Smooth muscle cell (in vitro differentiated cells): Measurements from ENCODE around the gene SLC22A23. TPM values are rescaled to one million over a fixed set of nuclear protein-coding genes. Genes with fewer than 3 reads are reported as not detected.

Source experiments
- DNase-seq: peaks from one replicate; lab custom pipeline; 2025; ENCODE audit not compliant: unreplicated experiment; lab: John Stamatoyannopoulos, UW
- H2AFZ ChIP-seq: fragments of 200-600 bp; sonication (generic); 2 replicates; pipeline ENCODE4 v1.6.0; 2016; ENCODE audit warnings: antibody characterized with exemption, low read depth, mild to moderate bottlenecking
- H3F3A ChIP-seq: fragments of 200-600 bp; sonication (generic); 2 replicates; pipeline ENCODE4 v1.6.0; 2017; ENCODE audit warnings: antibody characterized with exemption, low read depth
- H3K27ac ChIP-seq: fragments of 200-600 bp; sonication (generic); 2 replicates; pipeline ENCODE4 v1.5.1; 2016; ENCODE audit warnings: low read depth, mild to moderate bottlenecking
- H3K27me3 ChIP-seq: fragments of 200-600 bp; sonication (generic); 2 replicates; pipeline ENCODE4 v1.6.1; 2016; ENCODE audit warnings: low read depth, mild to moderate bottlenecking
- H3K36me3 ChIP-seq: fragments of 200-600 bp; sonication (generic); 2 replicates; pipeline ENCODE4 v1.5.1; 2016; ENCODE audit warnings: low read depth
- H3K4me1 ChIP-seq: fragments of 200-600 bp; sonication (generic); 2 replicates; pipeline ENCODE4 v1.5.1; 2016; ENCODE audit warnings: low read depth
- H3K4me2 ChIP-seq: fragments of 200-600 bp; sonication (generic); 2 replicates; pipeline ENCODE4 v1.6.0; 2016; ENCODE audit warnings: mild to moderate bottlenecking
- H3K4me3 ChIP-seq: fragments of 200-600 bp; sonication (generic); 2 replicates; pipeline ENCODE4 v1.5.1; 2016; ENCODE audit warnings: mild to moderate bottlenecking
- H3K79me2 ChIP-seq: fragments of 200-600 bp; sonication (generic); 2 replicates; pipeline ENCODE4 v1.6.0; 2016; ENCODE audit warnings: low read depth, mild to moderate bottlenecking
- H3K9ac ChIP-seq: fragments of 200-600 bp; sonication (generic); 2 replicates; pipeline ENCODE4 v1.6.0; 2016; ENCODE audit warnings: low read depth
- H3K9me3 ChIP-seq: fragments of 200-600 bp; sonication (generic); replicated peaks from 2 replicates; pipeline ENCODE4 v1.5.1; 2016; ENCODE audit warnings: low read depth
- H4K20me1 ChIP-seq: fragments of 200-600 bp; sonication (generic); 2 replicates; pipeline ENCODE4 v1.6.0; 2016; ENCODE audit warnings: low read depth
- WGBS: methylation state at CpG from one replicate; pipeline ENCODE4 v1.1.7; 2016; ENCODE audit warnings: low lambda C conversion rate; 5-methylcytosine and 5-hydroxymethylcytosine counted together
- polyA plus RNA-seq: library from polyadenylated mRNA; unstranded; fragments of >200 nt; fragmentation: Nextera tagmentation; extraction: Ambion mirVana; gene quantifications from 2 replicates; pipeline ENCODE4 v1.2.1, GENCODE V29; 2016
- total RNA-seq: library from RNA; depleted of rRNA; stranded (reverse); fragments of >200 nt; gene quantifications from 2 replicates; pipeline ENCODE4 v1.2.3, GENCODE V29; 2014
- TF ChIP-seq, protein P1 (sequence below): fragments of 200-600 bp; sonication (generic); IDR thresholded peaks from 2 replicates; pipeline ENCODE4 v1.5.1; 2017; ENCODE audit warnings: borderline replicate concordance, mild to moderate bottlenecking, antibody characterized with exemption; ENCODE audit not compliant: insufficient read depth, poor library complexity, severe bottlenecking

SLC22A23 gene
- total and polyA plus RNA-seq, 2 experiments from 2014 or later: 1.6 to 3.8 TPM

DNA sequence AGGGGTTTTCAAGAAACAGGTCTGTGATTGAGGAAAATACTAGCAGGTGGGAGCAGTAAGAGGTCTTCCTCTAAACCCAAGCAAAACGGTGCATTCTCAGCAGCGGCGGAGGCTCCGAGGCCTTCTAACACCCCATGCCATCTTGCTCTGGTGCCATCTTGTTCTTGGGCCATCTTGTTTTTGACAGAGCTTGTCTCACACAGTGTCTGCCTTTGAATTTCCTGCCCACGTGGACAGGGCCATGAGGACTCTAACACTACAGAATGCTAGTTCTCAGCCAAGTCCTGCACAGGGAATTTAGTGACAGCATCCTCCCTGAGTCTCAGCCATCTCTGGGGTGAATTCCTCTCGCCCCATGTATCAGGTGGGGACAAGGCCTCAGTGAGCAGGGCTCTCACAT lies 121.7 kb downstream of the SLC22A23 start:
- no peak for DNase-seq
- Histone ChIP-seq H3K79me2 (no peaks in the 10 kb centered on the region), H3K27me3 (peaks cover 3% of the 10 kb centered on the region), H3K4me1 (peaks cover 23% of the 10 kb centered on the region), H3K4me2 (no peak overlapping the region), H3K27ac (no peak overlapping the region), H2AFZ (no peak overlapping the region), H3F3A (peaks cover 5% of the 10 kb centered on the region), H4K20me1 (no peaks in the 10 kb centered on the region), H3K9me3 (no peaks in the 10 kb centered on the region), H3K4me3 (no peak overlapping the region), H3K36me3 (no peaks in the 10 kb centered on the region), H3K9ac (no peak overlapping the region)
- WGBS: 96% methylated on average over 6 of the region's 6 CpGs
- TF ChIP-seq, protein P1, sequence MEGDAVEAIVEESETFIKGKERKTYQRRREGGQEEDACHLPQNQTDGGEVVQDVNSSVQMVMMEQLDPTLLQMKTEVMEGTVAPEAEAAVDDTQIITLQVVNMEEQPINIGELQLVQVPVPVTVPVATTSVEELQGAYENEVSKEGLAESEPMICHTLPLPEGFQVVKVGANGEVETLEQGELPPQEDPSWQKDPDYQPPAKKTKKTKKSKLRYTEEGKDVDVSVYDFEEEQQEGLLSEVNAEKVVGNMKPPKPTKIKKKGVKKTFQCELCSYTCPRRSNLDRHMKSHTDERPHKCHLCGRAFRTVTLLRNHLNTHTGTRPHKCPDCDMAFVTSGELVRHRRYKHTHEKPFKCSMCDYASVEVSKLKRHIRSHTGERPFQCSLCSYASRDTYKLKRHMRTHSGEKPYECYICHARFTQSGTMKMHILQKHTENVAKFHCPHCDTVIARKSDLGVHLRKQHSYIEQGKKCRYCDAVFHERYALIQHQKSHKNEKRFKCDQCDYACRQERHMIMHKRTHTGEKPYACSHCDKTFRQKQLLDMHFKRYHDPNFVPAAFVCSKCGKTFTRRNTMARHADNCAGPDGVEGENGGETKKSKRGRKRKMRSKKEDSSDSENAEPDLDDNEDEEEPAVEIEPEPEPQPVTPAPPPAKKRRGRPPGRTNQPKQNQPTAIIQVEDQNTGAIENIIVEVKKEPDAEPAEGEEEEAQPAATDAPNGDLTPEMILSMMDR: no peak

DNA sequence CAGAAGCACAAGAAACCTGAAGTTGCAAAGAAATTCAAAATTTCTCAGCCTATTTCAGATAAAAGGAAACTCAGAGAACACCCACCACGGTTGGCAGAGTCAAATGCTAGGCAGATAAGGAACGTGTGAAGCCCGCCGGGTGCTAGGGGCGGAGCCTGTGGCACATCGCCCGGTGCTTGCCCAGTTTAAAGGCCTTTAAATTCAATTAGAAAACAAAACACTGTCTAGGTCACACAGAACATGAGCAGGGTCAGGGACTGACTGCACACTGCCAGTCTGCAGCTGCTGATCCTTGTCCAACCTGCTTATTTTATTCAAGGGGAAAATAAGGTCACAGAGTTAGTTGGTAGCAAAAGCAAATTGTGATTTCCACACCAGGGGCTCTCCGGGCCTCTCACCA lies 122.3 kb downstream of the SLC22A23 start:
- Histone ChIP-seq H3F3A (no peaks in the 10 kb centered on the region), H3K27ac (no peak overlapping the region), H3K79me2 (no peaks in the 10 kb centered on the region), H3K9ac (no peak overlapping the region), H3K27me3 (peaks cover 3% of the 10 kb centered on the region), H3K4me1 (peaks cover 17% of the 10 kb centered on the region), H4K20me1 (no peaks in the 10 kb centered on the region), H3K36me3 (no peaks in the 10 kb centered on the region), H2AFZ (no peak overlapping the region), H3K4me3 (no peak overlapping the region), H3K9me3 (no peaks in the 10 kb centered on the region), H3K4me2 (no peak overlapping the region)
- DNase-seq: no peak
- TF ChIP-seq, protein P1: no peak
- WGBS: 72% methylated on average over 8 of the region's 8 CpGs

DNA sequence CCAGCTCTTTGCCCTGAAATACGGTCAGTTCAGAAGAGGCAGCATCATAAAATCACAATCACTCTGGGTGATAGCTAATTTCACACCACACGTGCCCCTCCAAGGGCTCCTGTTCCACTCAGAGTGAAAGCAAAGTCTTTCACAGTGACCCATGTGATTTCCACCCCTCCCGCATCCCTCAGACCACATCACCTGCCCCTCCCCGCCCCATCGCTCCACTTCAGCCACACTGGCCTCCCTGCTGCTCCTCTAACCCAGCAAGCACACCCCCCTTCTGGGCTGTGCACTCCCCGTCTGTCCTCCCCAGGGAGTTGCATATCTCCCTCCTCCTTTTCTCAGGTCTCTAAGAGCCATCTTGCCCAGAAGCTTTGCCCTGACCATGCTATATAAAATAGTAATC lies 123.6 kb downstream of the SLC22A23 start:
- H3K9ac ChIP-seq: no peak overlapping the region
- no peaks in the 10 kb centered on the region for H3K79me2 ChIP-seq
- DNase-seq: no peak
- H3K27me3 ChIP-seq: peaks cover 3% of the 10 kb centered on the region
- H3K4me2 ChIP-seq: no peak overlapping the region
- no peak overlapping the region for H2AFZ ChIP-seq
- TF ChIP-seq, protein P1: no peak
- no peak overlapping the region for H3K27ac ChIP-seq
- H3K4me1 ChIP-seq: peaks cover 9% of the 10 kb centered on the region
- H4K20me1 ChIP-seq: no peaks in the 10 kb centered on the region
- no peaks in the 10 kb centered on the region for H3K36me3 ChIP-seq
- no peaks in the 10 kb centered on the region for H3F3A ChIP-seq
- no peaks in the 10 kb centered on the region for H3K9me3 ChIP-seq
- H3K4me3 ChIP-seq: no peak overlapping the region
- 84% methylated on average over 6 of the region's 6 CpGs for WGBS

DNA sequence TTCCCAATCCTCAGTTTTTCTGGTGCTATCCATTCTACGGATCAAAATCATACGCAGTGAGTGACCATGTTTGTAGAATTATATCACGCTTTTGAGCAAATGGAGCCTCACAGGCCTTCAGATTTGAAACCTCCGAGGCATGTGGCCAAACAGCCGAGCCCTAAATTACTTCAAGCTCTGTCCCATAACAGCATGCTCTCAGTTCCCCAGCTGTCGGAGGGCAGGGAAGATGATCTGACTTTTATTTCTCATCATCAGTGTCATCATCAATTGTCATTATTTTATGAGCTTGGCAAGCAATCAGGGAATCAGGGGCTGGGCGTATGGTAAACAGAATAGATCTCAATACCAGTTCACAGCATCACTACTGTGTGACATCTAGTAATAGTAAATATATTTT lies 124.9 kb downstream of the SLC22A23 start:
- TF ChIP-seq, protein P1: no peak
- Histone ChIP-seq H3K27ac (no peak overlapping the region), H3K9ac (no peak overlapping the region), H3K4me3 (no peak overlapping the region), H2AFZ (no peak overlapping the region), H3K4me2 (no peak overlapping the region), H4K20me1 (no peaks in the 10 kb centered on the region), H3K36me3 (no peaks in the 10 kb centered on the region), H3K4me1 (no peaks in the 10 kb centered on the region), H3F3A (no peaks in the 10 kb centered on the region), H3K79me2 (no peaks in the 10 kb centered on the region), H3K9me3 (no peaks in the 10 kb centered on the region), H3K27me3 (peaks cover 3% of the 10 kb centered on the region)
- no peak for DNase-seq
- 94% methylated on average over 7 of the region's 7 CpGs for WGBS
